SK-N-SH (cell line): ENCODE data around the gene HTT.

ENCODE experiments used
- EP300 ChIP-seq, 2 experiments: IDR thresholded peaks; 2 replicates each; pipeline versions ENCODE4 v1.4.0 to v1.6.1; 2012; ENCODE audit warnings: borderline replicate concordance in 1 of 2, low read depth in 1 of 2, low read length in 1 of 2
- POLR2AphosphoS5 ChIP-seq: IDR thresholded peaks from 2 replicates; pipeline ENCODE4 v1.6.1; 2012; ENCODE audit warnings: low read depth, low read length
- RFX5 ChIP-seq: IDR thresholded peaks from 2 replicates; pipeline ENCODE4 v1.6.1; 2012; ENCODE audit warnings: mild to moderate bottlenecking, improper control_type of control experiment, low read length
- SMC3 ChIP-seq: IDR thresholded peaks from 2 replicates; pipeline ENCODE4 v1.6.1; 2012; ENCODE audit warnings: low read depth, low read length, improper control_type of control experiment
- TF ChIP-seq, protein P1 (sequence below): fragments of 200-600 bp; sonication (generic); IDR thresholded peaks from 2 replicates; pipeline ENCODE4 v1.6.1; 2017; ENCODE audit warnings: antibody characterized with exemption, mild to moderate bottlenecking, moderate library complexity
- TF ChIP-seq, protein P2 (sequence below): IDR thresholded peaks from 2 replicates; pipeline ENCODE4 v1.4.0; 2012; ENCODE audit warnings: low read depth

- TF ChIP-seq RFX5 (no peak), POLR2AphosphoS5 (no peak), EP300 (IDR thresholded peaks at IDR 0.05; ENCODE audit: borderline replicate concordance in 1 of 2, low read depth in 1 of 2, low read length in 1 of 2) (no peak), SMC3 (no peak)
- TF ChIP-seq, protein P1, sequence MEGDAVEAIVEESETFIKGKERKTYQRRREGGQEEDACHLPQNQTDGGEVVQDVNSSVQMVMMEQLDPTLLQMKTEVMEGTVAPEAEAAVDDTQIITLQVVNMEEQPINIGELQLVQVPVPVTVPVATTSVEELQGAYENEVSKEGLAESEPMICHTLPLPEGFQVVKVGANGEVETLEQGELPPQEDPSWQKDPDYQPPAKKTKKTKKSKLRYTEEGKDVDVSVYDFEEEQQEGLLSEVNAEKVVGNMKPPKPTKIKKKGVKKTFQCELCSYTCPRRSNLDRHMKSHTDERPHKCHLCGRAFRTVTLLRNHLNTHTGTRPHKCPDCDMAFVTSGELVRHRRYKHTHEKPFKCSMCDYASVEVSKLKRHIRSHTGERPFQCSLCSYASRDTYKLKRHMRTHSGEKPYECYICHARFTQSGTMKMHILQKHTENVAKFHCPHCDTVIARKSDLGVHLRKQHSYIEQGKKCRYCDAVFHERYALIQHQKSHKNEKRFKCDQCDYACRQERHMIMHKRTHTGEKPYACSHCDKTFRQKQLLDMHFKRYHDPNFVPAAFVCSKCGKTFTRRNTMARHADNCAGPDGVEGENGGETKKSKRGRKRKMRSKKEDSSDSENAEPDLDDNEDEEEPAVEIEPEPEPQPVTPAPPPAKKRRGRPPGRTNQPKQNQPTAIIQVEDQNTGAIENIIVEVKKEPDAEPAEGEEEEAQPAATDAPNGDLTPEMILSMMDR, result no peak
- TF ChIP-seq, protein P2, sequence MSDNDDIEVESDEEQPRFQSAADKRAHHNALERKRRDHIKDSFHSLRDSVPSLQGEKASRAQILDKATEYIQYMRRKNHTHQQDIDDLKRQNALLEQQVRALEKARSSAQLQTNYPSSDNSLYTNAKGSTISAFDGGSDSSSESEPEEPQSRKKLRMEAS, result no peak
Measured at GRCh38 chr4:3252831-3253641, 178.6 kb downstream of the HTT start.
